ENCODE data around the gene ADGRV1.
A peak's percentile ranks its signal among the peaks of the same experiment; 100 is the strongest.

DNA sequence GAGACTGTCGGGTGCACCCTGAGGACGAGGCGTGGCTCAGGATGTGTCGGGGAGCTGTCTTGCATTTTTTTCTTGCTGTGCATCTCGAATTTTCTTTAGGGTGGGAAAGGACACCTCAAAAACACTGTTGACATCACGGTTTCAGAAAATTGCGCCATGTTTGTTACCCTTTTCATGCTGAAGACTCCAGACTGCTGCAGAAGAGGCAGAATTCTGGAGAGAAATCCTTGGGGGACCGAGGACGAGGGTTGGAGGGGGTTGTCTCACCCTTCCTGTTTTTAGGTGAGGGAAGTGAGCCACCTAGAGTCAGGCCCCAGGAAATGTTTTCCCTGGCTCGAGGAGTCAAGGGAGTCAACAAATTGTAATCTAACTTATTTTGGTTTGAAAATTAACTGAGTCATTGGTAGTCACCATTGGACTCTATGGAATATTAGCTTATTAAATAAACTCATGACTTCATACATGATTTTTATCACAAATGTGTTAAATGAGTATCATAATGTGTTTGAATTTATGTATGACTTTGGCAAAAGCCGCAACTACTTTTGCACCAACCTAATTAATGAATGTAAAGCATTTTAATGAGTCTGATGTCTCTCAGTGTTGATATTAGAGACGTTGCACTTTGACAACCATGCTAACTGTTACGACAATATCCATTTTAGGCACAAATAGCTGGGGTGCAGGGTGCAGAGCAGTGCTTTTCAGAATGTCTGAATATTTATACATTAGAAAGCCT is 28.5 kb upstream of the ADGRV1 start:
- TF ChIP-seq, protein P1, sequence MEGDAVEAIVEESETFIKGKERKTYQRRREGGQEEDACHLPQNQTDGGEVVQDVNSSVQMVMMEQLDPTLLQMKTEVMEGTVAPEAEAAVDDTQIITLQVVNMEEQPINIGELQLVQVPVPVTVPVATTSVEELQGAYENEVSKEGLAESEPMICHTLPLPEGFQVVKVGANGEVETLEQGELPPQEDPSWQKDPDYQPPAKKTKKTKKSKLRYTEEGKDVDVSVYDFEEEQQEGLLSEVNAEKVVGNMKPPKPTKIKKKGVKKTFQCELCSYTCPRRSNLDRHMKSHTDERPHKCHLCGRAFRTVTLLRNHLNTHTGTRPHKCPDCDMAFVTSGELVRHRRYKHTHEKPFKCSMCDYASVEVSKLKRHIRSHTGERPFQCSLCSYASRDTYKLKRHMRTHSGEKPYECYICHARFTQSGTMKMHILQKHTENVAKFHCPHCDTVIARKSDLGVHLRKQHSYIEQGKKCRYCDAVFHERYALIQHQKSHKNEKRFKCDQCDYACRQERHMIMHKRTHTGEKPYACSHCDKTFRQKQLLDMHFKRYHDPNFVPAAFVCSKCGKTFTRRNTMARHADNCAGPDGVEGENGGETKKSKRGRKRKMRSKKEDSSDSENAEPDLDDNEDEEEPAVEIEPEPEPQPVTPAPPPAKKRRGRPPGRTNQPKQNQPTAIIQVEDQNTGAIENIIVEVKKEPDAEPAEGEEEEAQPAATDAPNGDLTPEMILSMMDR (conservative IDR thresholded peaks at IDR 0.05; ENCODE audit: low read length): peak; percentile 88
- no peak for TF ChIP-seq EZH2phosphoT487 (IDR thresholded peaks at IDR 0.05; ENCODE audit: borderline replicate concordance, low read depth, low read length)
